Measurements from ENCODE around the gene RAP1A.

The RAP1A gene

DNA sequence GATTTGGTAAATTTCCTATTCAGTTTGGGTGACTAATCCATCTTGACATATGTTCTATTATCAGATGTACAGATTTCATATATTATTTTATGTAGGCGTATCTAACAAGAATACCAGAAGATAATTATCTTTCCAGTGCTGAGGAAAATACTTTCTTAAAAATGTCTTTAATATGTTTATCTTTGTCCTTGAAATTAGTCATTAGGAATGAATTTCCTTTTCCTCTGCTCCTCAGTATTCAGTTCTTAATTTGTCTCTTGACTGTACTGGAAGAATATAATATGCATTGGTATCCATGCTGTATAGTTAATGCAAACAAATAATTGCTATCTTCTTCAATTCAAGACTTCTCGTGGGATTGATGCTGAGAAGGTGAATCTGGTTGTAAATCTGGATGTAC lies 142.7 kb downstream of the RAP1A start:
- no peak for DNase-seq
- in situ Hi-C loops (cut with HindIII; ENCODE audit: low pct_ligation_motif_present, low pct_unique_long_range_greater_than_20kb, low sequenced_read_pairs), result no loop called here
